ENCODE results near the gene AHNAK. TPM values are rescaled to one million over a fixed set of nuclear protein-coding genes. Genes with fewer than 3 reads are reported as not detected.
"Not testable (repeated sequence)": the region's sequence is repeated elsewhere in the genome, so short reads cannot be mapped to it uniquely, and the experiment has no call there.

The AHNAK gene
- total RNA-seq, 1 donor from 2014 or later = 909 TPM

DNA sequence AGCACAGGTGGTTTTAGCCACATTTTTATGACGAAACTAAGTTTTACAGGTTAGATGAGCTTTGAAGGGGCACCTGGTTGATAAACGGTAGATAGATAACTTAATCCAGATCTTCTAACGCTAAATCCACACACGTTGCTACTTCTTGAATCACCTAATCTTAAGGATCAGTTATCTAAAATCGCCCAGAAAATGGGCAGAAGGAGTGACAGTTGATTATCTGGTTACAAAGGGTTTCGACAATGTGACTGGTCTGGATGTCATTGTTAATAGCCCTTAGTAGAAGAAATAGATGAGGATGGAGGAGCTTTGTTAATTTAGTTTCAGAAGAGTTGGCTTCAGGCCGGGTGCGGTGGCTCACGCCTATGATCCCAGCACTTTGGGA is 84.1 kb downstream of the AHNAK start:
- DNase-seq = no peak

- no peak for DNase-seq
Measured at GRCh38 chr11:62461740-62462507, 84.7 kb downstream of the AHNAK start.

GRCh38 chr11:62459080-62459479 is 87.5 kb downstream of the AHNAK start:
- no peak for DNase-seq

DNA sequence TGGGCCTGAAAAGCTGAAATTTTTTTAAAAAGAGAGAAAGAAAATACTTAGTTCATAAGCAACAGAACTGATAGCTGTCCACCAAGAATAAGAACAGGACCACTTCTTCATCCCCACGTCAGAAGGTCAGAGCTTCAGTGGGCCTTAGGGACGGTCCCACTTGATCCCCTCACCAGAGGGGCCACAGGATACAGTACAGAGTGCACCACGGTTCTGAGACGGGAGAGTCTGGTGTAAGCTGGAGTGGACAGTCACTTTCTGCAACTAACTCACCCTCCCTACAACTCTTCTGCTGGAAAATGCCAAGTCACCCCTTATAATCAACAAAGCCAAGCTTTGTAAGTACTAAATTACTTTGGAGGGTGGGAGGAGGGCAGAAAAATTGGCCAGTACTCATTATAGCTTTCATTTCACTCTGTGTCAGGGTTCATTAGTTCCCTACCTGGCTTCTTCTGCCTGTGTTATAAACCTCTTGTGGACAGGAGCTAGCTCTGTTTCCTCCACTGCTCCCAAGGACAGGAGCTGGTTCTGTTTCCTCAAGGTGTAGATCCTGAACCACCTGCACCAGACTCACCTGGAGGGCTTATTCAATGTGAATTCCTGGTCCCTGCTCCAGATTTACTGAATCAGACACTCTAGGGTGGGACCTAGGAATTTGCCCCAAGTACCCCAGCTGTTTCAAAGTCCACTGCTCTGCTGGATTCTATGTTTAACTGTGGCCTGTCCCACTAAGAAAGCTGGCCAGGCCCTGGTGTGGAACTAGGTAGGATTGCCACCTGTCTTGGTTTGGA is 88.2 kb downstream of the AHNAK start:
- no peak for DNase-seq

DNA sequence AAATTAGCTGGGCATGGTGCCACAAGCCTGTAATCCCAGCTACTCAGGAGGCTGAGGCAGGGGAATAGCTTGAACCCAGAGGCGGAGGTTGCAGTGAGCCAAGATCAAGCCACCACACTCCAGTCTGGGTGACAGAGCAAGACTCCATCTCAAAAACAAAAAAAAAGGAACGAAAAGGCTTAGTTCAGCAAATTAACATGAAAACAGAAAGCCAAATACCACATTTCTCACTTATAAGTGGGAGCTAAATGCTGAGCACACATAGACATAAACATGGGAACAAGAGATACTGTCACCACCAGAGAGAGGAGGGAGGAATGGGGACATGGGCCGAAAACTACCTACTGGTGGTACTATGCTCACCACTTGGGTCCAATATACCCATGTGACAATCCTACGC is 89.1 kb downstream of the AHNAK start:
- DNase-seq = no peak

GRCh38 chr11:62456630-62457029 is 90.0 kb downstream of the AHNAK start:
- no peak for DNase-seq

- no peak for DNase-seq
Measured at GRCh38 chr11:62452839-62453468, 93.7 kb downstream of the AHNAK start.

GRCh38 chr11:62452261-62452660 is 94.3 kb downstream of the AHNAK start:
- DNase-seq = no peak

DNA sequence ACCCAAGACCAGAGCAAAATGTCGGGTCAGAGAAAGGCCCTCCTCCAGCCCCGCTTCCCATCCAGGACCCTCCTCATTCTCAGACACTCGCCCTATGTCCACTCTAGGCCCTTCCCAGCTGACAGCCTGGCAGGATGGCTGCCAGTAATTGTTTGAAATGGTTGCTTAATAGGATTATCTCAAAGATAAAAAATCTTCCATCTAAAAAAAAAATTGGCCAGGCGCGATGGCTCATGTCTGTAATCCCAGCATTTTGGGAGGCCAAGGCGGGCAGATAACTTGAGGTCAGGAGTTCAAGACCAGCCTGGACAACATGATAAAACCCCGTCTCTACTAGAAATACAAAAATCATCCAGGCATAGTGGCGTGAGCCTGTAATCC is 95.4 kb downstream of the AHNAK start:
- DNase-seq = no peak

DNA sequence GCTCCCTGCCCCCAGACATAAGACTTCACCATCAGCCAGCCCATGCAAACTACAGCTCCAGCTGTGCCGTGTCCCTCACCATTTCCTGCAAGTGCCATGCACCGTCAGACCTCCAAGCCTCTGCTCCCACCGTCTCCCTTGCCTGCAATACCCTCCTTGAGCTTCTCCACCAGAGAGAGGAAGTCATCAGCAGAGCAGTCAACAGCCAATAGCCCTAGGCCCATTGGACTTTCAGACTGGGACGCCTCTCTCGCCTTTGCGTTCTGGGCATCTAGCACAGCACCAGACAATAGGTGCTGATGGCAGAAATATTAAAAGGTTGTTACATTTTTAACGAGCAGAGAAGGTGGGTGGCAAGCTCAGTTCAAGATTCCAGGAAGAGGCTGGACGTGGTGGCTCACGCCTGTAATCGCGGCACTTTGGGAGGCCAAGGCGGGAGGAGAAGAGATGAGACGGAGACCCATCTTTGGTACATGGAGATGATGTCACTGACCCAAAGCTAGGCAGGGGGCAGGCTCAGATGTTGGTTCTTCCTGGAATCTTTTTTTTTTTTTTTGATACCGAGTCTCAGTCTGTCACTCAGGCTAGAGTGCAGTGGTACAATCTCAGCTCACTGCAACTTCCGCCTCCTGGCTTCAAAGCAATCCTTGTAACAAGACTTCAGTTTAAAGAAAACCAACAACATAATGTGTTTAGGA is 95.9 kb downstream of the AHNAK start:
- no peak for DNase-seq

- DNase-seq = not testable (repeated sequence)
Measured at GRCh38 chr11:62449912-62450311, 96.7 kb downstream of the AHNAK start.

DNA sequence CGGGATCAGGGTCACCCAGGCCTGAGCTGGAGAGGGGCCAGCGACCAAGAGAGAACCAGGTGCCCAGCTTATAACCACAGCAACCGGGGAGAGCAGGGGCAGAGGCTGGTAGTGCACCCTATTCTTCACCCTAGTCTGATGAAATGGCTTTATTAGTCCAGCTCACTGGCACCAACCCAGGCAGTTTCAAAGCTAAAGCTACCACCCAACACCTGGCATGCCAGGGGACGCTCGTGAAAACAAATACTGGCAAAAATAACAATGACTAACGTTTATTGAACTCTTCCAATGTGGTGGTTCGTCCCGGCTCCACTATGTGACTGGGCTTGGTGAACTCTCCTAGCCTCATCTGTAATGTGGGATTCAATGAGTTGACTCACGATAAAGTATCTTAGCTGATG is 97.2 kb downstream of the AHNAK start:
- DNase-seq = no peak

- DNase-seq = no peak
Measured at GRCh38 chr11:62446091-62446490, 100.5 kb downstream of the AHNAK start.

GRCh38 chr11:62445314-62445740 is 101.3 kb downstream of the AHNAK start:
- DNase-seq = peak; percentile 94

DNA sequence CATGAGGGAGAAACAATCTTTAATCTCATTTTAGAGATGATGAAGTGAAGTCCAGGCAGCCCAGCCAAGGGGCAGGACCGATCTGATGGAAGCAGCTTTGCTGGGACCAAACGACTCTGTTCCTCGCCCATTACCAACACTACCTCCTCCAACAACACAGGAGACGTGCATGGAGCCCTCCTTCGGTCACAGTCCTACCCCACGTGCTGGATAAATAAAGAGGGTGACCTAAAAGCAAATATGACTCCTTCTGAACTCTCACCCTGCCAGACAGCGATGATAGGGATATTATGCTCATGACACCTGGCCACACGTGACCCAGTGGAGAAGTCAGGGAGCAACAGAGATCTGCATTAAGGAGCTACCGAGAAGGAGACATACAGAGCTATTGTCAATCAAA is 101.8 kb downstream of the AHNAK start:
- DNase-seq = no peak

DNA sequence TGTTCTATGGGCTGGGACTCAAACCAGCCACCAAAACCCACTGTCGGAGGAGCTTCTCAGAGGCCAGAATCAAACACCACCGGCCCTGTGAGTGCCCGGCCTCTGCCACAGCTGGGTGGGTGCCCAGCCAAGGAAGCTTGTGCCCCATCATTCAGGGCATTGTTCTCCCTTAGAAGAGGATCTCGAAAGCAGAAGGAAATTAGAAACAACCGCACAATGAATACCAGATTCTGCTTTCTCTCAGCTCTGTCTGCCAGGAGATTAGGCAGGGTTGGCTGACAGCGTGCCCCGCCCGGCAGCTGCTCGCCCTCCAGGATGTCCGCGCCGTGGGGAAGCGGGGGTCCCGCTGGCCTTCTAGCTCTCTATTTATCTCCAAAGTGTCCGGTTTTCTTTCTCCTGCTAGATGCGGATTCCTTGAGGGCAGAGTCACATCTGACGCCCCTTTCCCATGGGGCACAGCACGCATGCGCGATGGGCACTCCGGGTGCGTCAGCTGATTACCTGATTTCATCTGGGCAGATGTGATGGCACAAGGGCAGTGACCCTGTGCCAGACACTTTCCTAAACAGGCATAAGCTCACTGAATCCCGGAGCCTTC is 102.3 kb downstream of the AHNAK start:
- peak; percentile 94 for DNase-seq

DNA sequence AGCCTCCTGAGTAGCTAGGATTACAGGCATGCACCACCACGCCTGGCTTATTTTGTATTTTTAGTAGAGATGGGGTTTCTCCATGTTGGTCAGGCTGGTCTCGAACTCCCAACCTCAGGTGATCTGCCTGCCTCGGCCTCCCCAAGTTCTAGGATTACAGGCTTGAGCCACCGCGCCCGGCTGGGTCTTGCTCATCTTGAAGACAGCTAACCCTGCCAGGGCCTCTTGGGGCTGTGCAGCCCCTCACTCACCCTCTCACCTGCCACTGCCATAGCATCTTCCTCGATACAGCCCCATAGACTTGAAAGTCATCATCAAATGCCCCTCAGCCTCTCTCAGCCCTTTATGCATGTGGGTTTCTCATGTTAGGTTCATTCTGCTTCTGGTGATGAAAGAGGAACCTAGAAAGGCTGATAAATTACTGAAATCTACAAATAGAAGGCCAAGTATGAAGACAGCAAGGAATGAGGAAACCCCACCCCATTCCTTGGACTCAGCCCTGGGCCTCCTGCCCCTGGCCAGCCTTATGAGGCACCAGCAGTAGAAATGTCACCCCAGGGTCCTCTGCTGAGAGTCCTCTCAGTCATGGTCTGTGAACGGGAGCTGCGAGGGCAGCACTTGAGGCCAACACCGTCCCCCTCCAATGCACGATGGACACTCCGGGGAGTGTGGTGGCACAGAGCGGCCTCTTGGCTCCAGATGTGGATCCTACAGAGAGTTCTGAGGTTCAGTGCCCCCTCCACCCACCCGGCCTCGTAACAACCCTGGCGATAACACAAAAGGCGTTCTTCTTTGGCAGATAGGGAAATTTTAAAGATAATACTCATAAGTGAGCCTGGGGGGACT is 103.0 kb downstream of the AHNAK start:
- no peak for DNase-seq

- peak; percentile 68 for DNase-seq
Measured at GRCh38 chr11:62439785-62440602, 106.6 kb downstream of the AHNAK start.

- DNase-seq = no peak
Measured at GRCh38 chr11:62438641-62439040, 108.0 kb downstream of the AHNAK start.

- DNase-seq = no peak
Measured at GRCh38 chr11:62437616-62438015, 109.0 kb downstream of the AHNAK start.
